A549 (cell line): ENCODE measurements around the gene TBC1D22A. TPM values are rescaled to one million over a fixed set of nuclear protein-coding genes. Genes with fewer than 3 reads are reported as not detected.

Source experiments
- ATAC-seq, 2 experiments: fragments of 200-7000 bp in 1 of 2; fragments of >200 bp in 1 of 2; cut with Nextera tagmentation in 1 of 2; cut with Tn5 transposase in 1 of 2; 3 replicates each; pipeline versions ENCODE4 v1.8.0 to v1.9.1; 2018 to 2020; ENCODE audit warnings: mild to moderate bottlenecking in 1 of 2, moderate library complexity in 1 of 2
- CTCF ChIA-PET: fragments of 300-600 bp; sonication (Branson Sonifier 250); formaldehyde crosslinking; extraction: SDS; loops from one replicate; lab custom pipeline; 2021; ENCODE audit warnings: antibody characterized with exemption, inconsistent platforms; lab: Yijun Ruan, JAX
- POLR2A ChIA-PET: fragments of 350-600 bp; formaldehyde crosslinking; extraction: SDS; loops from one replicate; lab custom pipeline; 2021; ENCODE audit warnings: antibody characterized with exemption, inconsistent platforms; lab: Yijun Ruan, JAX
- DNase-seq, 2 experiments: peaks; one replicate each; pipeline versions ENCODE4 v3.0.0 to v3.0.0-alpha.2; 2011 to 2016; ENCODE audit warnings: low read depth in 1 of 2, low spot score in 1 of 2
- FAIRE-seq: peaks from 2 replicates; lab custom pipeline; 2011; peaks lifted over from hg19 to GRCh38; lab: Jason Lieb, UNC
- H3K27ac ChIP-seq, 2 experiments: fragments of >200 bp; sonication (Bioruptor Twin); formaldehyde crosslinking; 3 replicates each; pipeline ENCODE4 v1.5.1; 2016 to 2017
- H3K4me1 ChIP-seq: fragments of >200 bp; sonication (Bioruptor Twin); formaldehyde crosslinking; 3 replicates; pipeline ENCODE4 v1.6.1; 2016
- H3K4me2 ChIP-seq: fragments of >200 bp; sonication (Bioruptor Twin); formaldehyde crosslinking; 3 replicates; pipeline ENCODE4 v1.6.1; 2016
- H3K4me3 ChIP-seq: fragments of >200 bp; sonication (Bioruptor Twin); formaldehyde crosslinking; 3 replicates; pipeline ENCODE4 v1.5.1; 2016
- H3K9me3 ChIP-seq: fragments of >200 bp; sonication (Bioruptor Twin); formaldehyde crosslinking; 3 replicates; pipeline ENCODE4 v1.6.1; 2016
- BHLHE40 ChIP-seq: IDR thresholded peaks from 2 replicates; pipeline ENCODE4 v1.6.1; 2012; ENCODE audit warnings: low read depth, low read length, inconsistent platforms
- CHD2 ChIP-seq: fragments of 150-350 bp; IDR thresholded peaks from 2 replicates; pipeline ENCODE4 v1.6.1; 2014; ENCODE audit warnings: low read length; ENCODE audit not compliant: partially characterized antibody
- EHMT2 ChIP-seq: fragments of 200-600 bp; sonication (generic); IDR thresholded peaks from 2 replicates; pipeline ENCODE4 v1.6.1; 2016; ENCODE audit warnings: antibody characterized with exemption, low read depth, mild to moderate bottlenecking, moderate library complexity
- EP300 ChIP-seq, 2 experiments: fragments of >200 bp; sonication (Bioruptor Twin); formaldehyde crosslinking; IDR thresholded peaks; 2 replicates in 1 of 2; 3 replicates in 1 of 2; pipeline ENCODE4 v1.6.1; 2016 to 2017
- FOXS1 ChIP-seq: fragments of 250-450 bp; sonication (Bioruptor Pico); IDR thresholded peaks from 2 replicates; pipeline ENCODE4 v1.5.0; 2020; ENCODE audit warnings: mild to moderate bottlenecking, moderate library complexity
- GATA3 ChIP-seq: IDR thresholded peaks from 2 replicates; pipeline ENCODE4 v1.6.1; 2012; ENCODE audit warnings: borderline replicate concordance
- HDAC2 ChIP-seq: fragments of 200-600 bp; sonication (generic); IDR thresholded peaks from 2 replicates; pipeline ENCODE4 v1.6.1; 2016
- HOXA7 ChIP-seq: fragments of 250-450 bp; sonication (Bioruptor Pico); IDR thresholded peaks from 2 replicates; pipeline ENCODE4 v1.5.0; 2020; ENCODE audit warnings: mild to moderate bottlenecking, moderate library complexity
- HOXB13 ChIP-seq: fragments of 250-450 bp; sonication (Bioruptor Pico); IDR thresholded peaks from 2 replicates; pipeline ENCODE4 v1.5.0; 2020; ENCODE audit warnings: low read depth, mild to moderate bottlenecking, moderate library complexity
- JUN ChIP-seq, 2 experiments: fragments of >200 bp; sonication (Bioruptor Twin); formaldehyde crosslinking; IDR thresholded peaks; 2 replicates in 1 of 2; 3 replicates in 1 of 2; pipeline ENCODE4 v1.6.1; 2016 to 2017
- JUNB ChIP-seq: fragments of >200 bp; sonication (Bioruptor Twin); formaldehyde crosslinking; IDR thresholded peaks from 2 replicates; pipeline ENCODE4 v1.6.1; 2016
- KDM5A ChIP-seq: fragments of 200-600 bp; sonication (generic); IDR thresholded peaks from 2 replicates; pipeline ENCODE4 v1.6.1; 2016; ENCODE audit warnings: antibody characterized with exemption, mild to moderate bottlenecking
- MAFK ChIP-seq: fragments of 450-650 bp; IDR thresholded peaks from 2 replicates; pipeline ENCODE4 v1.6.1; 2014; ENCODE audit not compliant: partially characterized antibody
- MAZ ChIP-seq: fragments of 150-350 bp; IDR thresholded peaks from 2 replicates; pipeline ENCODE4 v1.6.1; 2014; ENCODE audit warnings: antibody characterized with exemption, low read depth, low read length, borderline replicate concordance
- MYC ChIP-seq: IDR thresholded peaks from 2 replicates; pipeline ENCODE4 v1.6.1; 2012; ENCODE audit warnings: mild to moderate bottlenecking, inconsistent platforms, low read length, improper control_type of control experiment, borderline replicate concordance
- NFE2L2 ChIP-seq: fragments of 150-350 bp; conservative IDR thresholded peaks from 2 replicates; pipeline ENCODE4 v1.6.1; 2014; ENCODE audit warnings: low read length
- NPAS2 ChIP-seq: fragments of 250-450 bp; sonication (Bioruptor Pico); IDR thresholded peaks from 2 replicates; pipeline ENCODE4 v1.8.0; 2022; ENCODE audit warnings: mild to moderate bottlenecking, moderate library complexity, borderline replicate concordance
- PHF8 ChIP-seq: fragments of 200-600 bp; sonication (generic); IDR thresholded peaks from 2 replicates; pipeline ENCODE4 v1.6.1; 2016; ENCODE audit warnings: low read depth, mild to moderate bottlenecking, antibody characterized with exemption, moderate library complexity, borderline replicate concordance
- POLR2A ChIP-seq: IDR thresholded peaks from 2 replicates; pipeline ENCODE4 v1.6.1; 2012; ENCODE audit warnings: mild to moderate bottlenecking, low read length
- POLR2AphosphoS2 ChIP-seq: conservative IDR thresholded peaks from 2 replicates; pipeline ENCODE4 v1.6.1; 2012; ENCODE audit warnings: low read length, improper control_type of control experiment, inconsistent platforms
- RAD21 ChIP-seq, 2 experiments: fragments of >200 bp in 1 of 2; sonication (Bioruptor Twin) in 1 of 2; formaldehyde crosslinking in 1 of 2; IDR thresholded peaks in 1 of 2; conservative IDR thresholded peaks in 1 of 2; 2 replicates in 1 of 2; 3 replicates in 1 of 2; pipeline ENCODE4 v1.6.1; 2012 to 2018; ENCODE audit warnings: inconsistent platforms in 1 of 2
- RCOR1 ChIP-seq: fragments of 150-350 bp; IDR thresholded peaks from 2 replicates; pipeline ENCODE4 v1.6.1; 2014; ENCODE audit warnings: antibody characterized with exemption, low read length, low read depth
- SREBF2 ChIP-seq: fragments of 450-650 bp; IDR thresholded peaks from 2 replicates; pipeline ENCODE4 v1.6.1; 2014; ENCODE audit warnings: mild to moderate bottlenecking, moderate library complexity
- ZFP36 ChIP-seq: fragments of 450-650 bp; IDR thresholded peaks from 2 replicates; pipeline ENCODE4 v1.6.1; 2014; ENCODE audit warnings: borderline replicate concordance; ENCODE audit not compliant: partially characterized antibody
- ZNF302 ChIP-seq: fragments of 250-450 bp; sonication (Bioruptor Pico); IDR thresholded peaks from 2 replicates; pipeline ENCODE4 v1.9.0; 2021; ENCODE audit warnings: inconsistent platforms, mild to moderate bottlenecking, moderate library complexity
- ZSCAN20 ChIP-seq: fragments of 250-450 bp; sonication (Bioruptor Pico); IDR thresholded peaks from 2 replicates; pipeline ENCODE4 v1.8.0; 2022; ENCODE audit warnings: mild to moderate bottlenecking, moderate library complexity
- WGBS: methylation state at CpG from one replicate; pipeline ENCODE4 v1.1.6; 2017; ENCODE audit errors: missing lambda C conversion rate; 5-methylcytosine and 5-hydroxymethylcytosine counted together
- polyA plus RNA-seq, 4 experiments: library from polyadenylated mRNA; depleted of rRNA in 3 of 4; stranded (reverse); fragments of >200 nt; fragmentation: RNase III in 1 of 4; extraction: RNeasy Plus Mini Kit Qiagen cat#74134 plus additional on column Dnase treatment in 1 of 4; gene quantifications; 2 replicates in 3 of 4; 3 replicates in 1 of 4; pipeline ENCODE4 v1.2.3, GENCODE V29; 2011 to 2017
- TF ChIP-seq, protein P1 (sequence below): fragments of >200 bp; sonication (Bioruptor Twin); formaldehyde crosslinking; IDR thresholded peaks from 2 replicates; pipeline ENCODE4 v1.6.1; 2016
- TF ChIP-seq, protein P2 (sequence below): fragments of 450-650 bp; IDR thresholded peaks from 2 replicates; pipeline ENCODE4 v1.6.1; 2014; ENCODE audit warnings: antibody characterized with exemption
- TF ChIP-seq, protein P3 (sequence below): fragments of >200 bp; sonication (Bioruptor Twin); formaldehyde crosslinking; IDR thresholded peaks from 3 replicates; pipeline ENCODE4 v1.6.1; 2016
- TF ChIP-seq, protein P4 (sequence below): fragments of 200-600 bp; sonication (generic); IDR thresholded peaks from 2 replicates; pipeline ENCODE4 v1.6.1; 2016; ENCODE audit warnings: antibody characterized with exemption, mild to moderate bottlenecking, moderate library complexity

Gene TBC1D22A
- polyA plus RNA-seq, 2 of the 4 experiments (the other 2 are of a cell fraction) = 8.9 to 10.8 TPM

DNA sequence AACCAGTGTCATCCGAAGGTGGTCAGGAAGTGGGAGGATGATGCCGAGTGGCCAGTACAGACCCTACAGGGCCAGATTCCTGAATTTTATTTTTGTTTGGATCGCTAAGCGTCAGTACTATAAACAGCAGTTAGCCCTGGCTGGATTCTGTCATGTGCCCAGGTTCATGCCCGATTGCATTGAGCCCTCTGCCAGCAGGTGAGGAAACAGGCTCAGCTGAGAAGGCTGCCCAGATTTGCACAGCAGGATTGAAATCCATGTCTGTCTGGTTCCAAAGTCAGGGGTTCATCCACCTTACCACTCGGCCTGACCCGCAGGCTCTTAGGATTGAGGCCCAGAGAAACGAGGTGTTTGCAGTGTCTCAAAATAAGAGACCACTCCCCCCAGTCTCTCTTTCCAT lies 9.1 kb upstream of the TBC1D22A start:
- no peak for TF ChIP-seq POLR2AphosphoS2
- no peak for TF ChIP-seq GATA3
- no peak for TF ChIP-seq JUNB
- no peak for TF ChIP-seq MYC
- no peak for TF ChIP-seq RCOR1
- TF ChIP-seq SREBF2 = no peak
- TF ChIP-seq RAD21 (conservative IDR thresholded peaks at IDR 0.05 in 1 of 2, IDR thresholded peaks at IDR 0.05 in 1 of 2) = no peak
- no peak for TF ChIP-seq ZFP36
- TF ChIP-seq MAFK = no peak
- no peak for TF ChIP-seq BHLHE40
- no peak for TF ChIP-seq FOXS1 (CRISPR knock-in tag)
- no peak for TF ChIP-seq POLR2A
- no peak for TF ChIP-seq ZNF302 (CRISPR knock-in tag)
- TF ChIP-seq HOXB13 (CRISPR knock-in tag) = no peak
- no peak for TF ChIP-seq KDM5A
- no peak for TF ChIP-seq NFE2L2
- no peak for TF ChIP-seq PHF8
- TF ChIP-seq EHMT2 = no peak
- TF ChIP-seq MAZ = no peak
- TF ChIP-seq EP300 (IDR thresholded peaks at IDR 0.05) = no peak
- TF ChIP-seq, all 56 proteins: peak for 0
- DNase-seq (no peak), ATAC-seq (no peak), FAIRE-seq (no peak)
- Histone ChIP-seq H3K4me1 (peaks cover 40% of the 10 kb centered on the region), H3K27ac (peak overlapping the region; percentile 92 to 96), H3K4me3 (no peak overlapping the region), H3K9me3 (peaks cover 11% of the 10 kb centered on the region; the same call in 2 of the 3 replicates), H3K4me2 (peak overlapping the region; percentile 59; the same call in 1 of the 3 replicates)
- WGBS = 95% methylated on average over 4 of the region's 8 CpGs
- CTCF ChIA-PET = interaction anchor here (1.1 to 1.8 kb wide), 3 partner anchors 9 to 46 kb away, joined by 3 to 4 read pairs (median 4); no protein-coding TSS in a partner anchor
- POLR2A ChIA-PET = interaction anchor here (1.3 to 1.7 kb wide), 2 partner anchors 9 to 10 kb away, joined by 3 to 16 read pairs; partner anchors contain the start of gene TBC1D22A

DNA sequence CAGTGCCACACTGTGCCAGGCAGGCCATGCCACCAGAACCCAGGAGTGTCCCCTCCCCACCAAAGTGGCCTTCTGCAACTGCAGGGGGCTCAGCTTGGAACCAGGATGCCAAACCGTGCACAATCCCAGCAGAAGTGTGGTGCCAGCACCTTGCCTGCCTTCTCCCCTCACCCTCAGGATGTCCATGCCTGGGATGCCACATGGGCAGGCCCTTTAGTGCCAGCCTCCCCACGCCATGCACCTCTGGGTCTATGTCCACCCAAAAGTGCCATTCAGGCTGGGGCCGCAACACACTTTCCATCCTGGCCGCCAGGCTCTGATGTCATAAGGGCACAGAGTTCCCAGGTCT lies 8.7 kb upstream of the TBC1D22A start:
- Histone ChIP-seq H3K9me3 (peaks cover 11% of the 10 kb centered on the region; the same call in 2 of the 3 replicates), H3K27ac (peak overlapping the region; percentile 92 to 96), H3K4me3 (no peak overlapping the region), H3K4me1 (peaks cover 40% of the 10 kb centered on the region), H3K4me2 (peak overlapping the region; percentile 59)
- DNase-seq = no peak
- WGBS = 91% methylated on average over 3 of the region's 4 CpGs
- TF ChIP-seq JUN (IDR thresholded peaks at IDR 0.05) = no peak
- TF ChIP-seq SREBF2 = no peak
- no peak for TF ChIP-seq ZFP36
- TF ChIP-seq, protein P1, sequence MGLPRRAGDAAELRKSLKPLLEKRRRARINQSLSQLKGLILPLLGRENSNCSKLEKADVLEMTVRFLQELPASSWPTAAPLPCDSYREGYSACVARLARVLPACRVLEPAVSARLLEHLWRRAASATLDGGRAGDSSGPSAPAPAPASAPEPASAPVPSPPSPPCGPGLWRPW = no peak
- no peak for TF ChIP-seq HOXA7 (CRISPR knock-in tag)
- TF ChIP-seq, protein P2, sequence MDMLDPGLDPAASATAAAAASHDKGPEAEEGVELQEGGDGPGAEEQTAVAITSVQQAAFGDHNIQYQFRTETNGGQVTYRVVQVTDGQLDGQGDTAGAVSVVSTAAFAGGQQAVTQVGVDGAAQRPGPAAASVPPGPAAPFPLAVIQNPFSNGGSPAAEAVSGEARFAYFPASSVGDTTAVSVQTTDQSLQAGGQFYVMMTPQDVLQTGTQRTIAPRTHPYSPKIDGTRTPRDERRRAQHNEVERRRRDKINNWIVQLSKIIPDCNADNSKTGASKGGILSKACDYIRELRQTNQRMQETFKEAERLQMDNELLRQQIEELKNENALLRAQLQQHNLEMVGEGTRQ = no peak
- TF ChIP-seq CHD2 = no peak
- no peak for TF ChIP-seq FOXS1 (CRISPR knock-in tag)
- TF ChIP-seq NPAS2 (CRISPR knock-in tag) = no peak
- TF ChIP-seq, protein P3, sequence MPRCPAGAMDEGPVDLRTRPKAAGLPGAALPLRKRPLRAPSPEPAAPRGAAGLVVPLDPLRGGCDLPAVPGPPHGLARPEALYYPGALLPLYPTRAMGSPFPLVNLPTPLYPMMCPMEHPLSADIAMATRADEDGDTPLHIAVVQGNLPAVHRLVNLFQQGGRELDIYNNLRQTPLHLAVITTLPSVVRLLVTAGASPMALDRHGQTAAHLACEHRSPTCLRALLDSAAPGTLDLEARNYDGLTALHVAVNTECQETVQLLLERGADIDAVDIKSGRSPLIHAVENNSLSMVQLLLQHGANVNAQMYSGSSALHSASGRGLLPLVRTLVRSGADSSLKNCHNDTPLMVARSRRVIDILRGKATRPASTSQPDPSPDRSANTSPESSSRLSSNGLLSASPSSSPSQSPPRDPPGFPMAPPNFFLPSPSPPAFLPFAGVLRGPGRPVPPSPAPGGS = no peak
- no peak for TF ChIP-seq HDAC2
- no peak for TF ChIP-seq POLR2AphosphoS2
- TF ChIP-seq ZSCAN20 (CRISPR knock-in tag) = no peak
- TF ChIP-seq RCOR1 = no peak
- no peak for TF ChIP-seq RAD21 (conservative IDR thresholded peaks at IDR 0.05 in 1 of 2, IDR thresholded peaks at IDR 0.05 in 1 of 2)
- TF ChIP-seq, protein P4, sequence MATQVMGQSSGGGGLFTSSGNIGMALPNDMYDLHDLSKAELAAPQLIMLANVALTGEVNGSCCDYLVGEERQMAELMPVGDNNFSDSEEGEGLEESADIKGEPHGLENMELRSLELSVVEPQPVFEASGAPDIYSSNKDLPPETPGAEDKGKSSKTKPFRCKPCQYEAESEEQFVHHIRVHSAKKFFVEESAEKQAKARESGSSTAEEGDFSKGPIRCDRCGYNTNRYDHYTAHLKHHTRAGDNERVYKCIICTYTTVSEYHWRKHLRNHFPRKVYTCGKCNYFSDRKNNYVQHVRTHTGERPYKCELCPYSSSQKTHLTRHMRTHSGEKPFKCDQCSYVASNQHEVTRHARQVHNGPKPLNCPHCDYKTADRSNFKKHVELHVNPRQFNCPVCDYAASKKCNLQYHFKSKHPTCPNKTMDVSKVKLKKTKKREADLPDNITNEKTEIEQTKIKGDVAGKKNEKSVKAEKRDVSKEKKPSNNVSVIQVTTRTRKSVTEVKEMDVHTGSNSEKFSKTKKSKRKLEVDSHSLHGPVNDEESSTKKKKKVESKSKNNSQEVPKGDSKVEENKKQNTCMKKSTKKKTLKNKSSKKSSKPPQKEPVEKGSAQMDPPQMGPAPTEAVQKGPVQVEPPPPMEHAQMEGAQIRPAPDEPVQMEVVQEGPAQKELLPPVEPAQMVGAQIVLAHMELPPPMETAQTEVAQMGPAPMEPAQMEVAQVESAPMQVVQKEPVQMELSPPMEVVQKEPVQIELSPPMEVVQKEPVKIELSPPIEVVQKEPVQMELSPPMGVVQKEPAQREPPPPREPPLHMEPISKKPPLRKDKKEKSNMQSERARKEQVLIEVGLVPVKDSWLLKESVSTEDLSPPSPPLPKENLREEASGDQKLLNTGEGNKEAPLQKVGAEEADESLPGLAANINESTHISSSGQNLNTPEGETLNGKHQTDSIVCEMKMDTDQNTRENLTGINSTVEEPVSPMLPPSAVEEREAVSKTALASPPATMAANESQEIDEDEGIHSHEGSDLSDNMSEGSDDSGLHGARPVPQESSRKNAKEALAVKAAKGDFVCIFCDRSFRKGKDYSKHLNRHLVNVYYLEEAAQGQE = no peak
- TF ChIP-seq NFE2L2 = no peak
- FAIRE-seq = no peak
- CTCF ChIA-PET = interaction anchor here (1.0 to 1.8 kb wide), 4 partner anchors 9 to 45 kb away, joined by 3 to 6 read pairs (median 4); no protein-coding TSS in a partner anchor
- POLR2A ChIA-PET = interaction anchor here (1.3 to 1.7 kb wide), 2 partner anchors 9 to 10 kb away, joined by 3 to 16 read pairs; partner anchors contain the start of gene TBC1D22A
- ATAC-seq = no peak
